GM12878 (cell line): ENCODE measurements around the gene TMX3. TPM values are rescaled to one million over a fixed set of nuclear protein-coding genes. Genes with fewer than 3 reads are reported as not detected.

Source experiments
- CBFB ChIP-seq: IDR thresholded peaks from 2 replicates; pipeline ENCODE4 v1.6.1; 2016; ENCODE audit warnings: antibody characterized with exemption, low read depth
- JUNB ChIP-seq: IDR thresholded peaks from 2 replicates; pipeline ENCODE4 v1.6.1; 2016; ENCODE audit warnings: antibody characterized with exemption, mild to moderate bottlenecking
- KAT2A ChIP-seq: conservative IDR thresholded peaks from 2 replicates; pipeline ENCODE4 v1.6.1; 2011; ENCODE audit warnings: low read depth, low read length; ENCODE audit not compliant: control insufficient read depth
- NFYA ChIP-seq: IDR thresholded peaks from 2 replicates; pipeline ENCODE4 v1.6.1; 2011; ENCODE audit warnings: low read depth, mild to moderate bottlenecking, low read length, improper control_type of control experiment, borderline replicate concordance
- POLR2AphosphoS2 ChIP-seq: IDR thresholded peaks from 2 replicates; pipeline ENCODE4 v1.6.1; 2011; ENCODE audit warnings: low read depth, mild to moderate bottlenecking, low read length, improper control_type of control experiment, moderate library complexity
- POLR2AphosphoS5 ChIP-seq: IDR thresholded peaks from 2 replicates; pipeline ENCODE4 v1.6.1; 2011; ENCODE audit warnings: mild to moderate bottlenecking, low read length, inconsistent platforms
- ZBED1 ChIP-seq: IDR thresholded peaks from 2 replicates; pipeline ENCODE4 v1.6.1; 2016; ENCODE audit warnings: borderline replicate concordance
- polyA plus RNA-seq, 11 experiments: library from polyadenylated mRNA; depleted of rRNA in 4 of 11; unstranded in 6 of 11; stranded (reverse) in 5 of 11; fragments of >200 nt; fragmentation: Nextera tagmentation in 4 of 11; fragmentation: Illumina TruSeq in 1 of 11; extraction: Ambion mirVana in 4 of 11; extraction: Trizol in 1 of 11; gene quantifications; 1 replicate in 1 of 11; 2 replicates in 10 of 11; pipeline versions ENCODE4 v1.2.1 to v1.2.3, GENCODE V29; 2011 to 2016; ENCODE audit warnings: inconsistent platforms in 2 of 11, missing spikeins in 2 of 11, low read depth in 1 of 11
- total RNA-seq, 4 experiments: library from RNA; depleted of rRNA in 3 of 4; stranded (reverse); fragments of >200 nt in 3 of 4; fragmentation: Illumina TruSeq in 1 of 4; extraction: Trizol in 1 of 4; gene quantifications; 2 replicates each; pipeline versions ENCODE4 v1.2.1 to v1.2.3, GENCODE V29; 2013 to 2021
- TF ChIP-seq, protein P1 (sequence below): fragments of 450-650 bp; conservative IDR thresholded peaks from 2 replicates; pipeline ENCODE4 v1.6.1; 2017; ENCODE audit warnings: mild to moderate bottlenecking, moderate library complexity

The TMX3 gene
- total and polyA plus RNA-seq, 10 of the 15 experiments (the other 5 are each of a cell fraction or from before 2014, with no cell fraction given): 14.2 to 85.6 (median 29.7) TPM

DNA sequence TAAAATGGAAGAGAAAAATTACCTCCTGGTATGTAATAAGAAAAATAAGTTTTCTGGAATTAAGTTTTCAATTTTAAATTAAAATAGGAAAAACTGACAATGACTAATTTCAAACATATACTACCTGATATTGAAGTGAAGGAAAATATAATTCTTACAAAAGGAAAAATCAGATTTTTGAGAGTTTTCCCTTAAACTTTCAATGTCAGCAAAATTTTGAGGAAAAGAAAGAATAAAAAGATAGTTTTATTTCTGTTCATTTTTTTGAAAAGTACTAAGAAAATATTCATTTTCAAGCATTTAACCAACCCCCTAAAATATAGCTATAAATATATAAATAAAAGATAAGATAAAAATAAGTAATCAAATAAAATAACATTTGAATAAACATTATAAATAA, 87.1 kb downstream of the TMX3 start (continued):
- TF ChIP-seq, protein P1, sequence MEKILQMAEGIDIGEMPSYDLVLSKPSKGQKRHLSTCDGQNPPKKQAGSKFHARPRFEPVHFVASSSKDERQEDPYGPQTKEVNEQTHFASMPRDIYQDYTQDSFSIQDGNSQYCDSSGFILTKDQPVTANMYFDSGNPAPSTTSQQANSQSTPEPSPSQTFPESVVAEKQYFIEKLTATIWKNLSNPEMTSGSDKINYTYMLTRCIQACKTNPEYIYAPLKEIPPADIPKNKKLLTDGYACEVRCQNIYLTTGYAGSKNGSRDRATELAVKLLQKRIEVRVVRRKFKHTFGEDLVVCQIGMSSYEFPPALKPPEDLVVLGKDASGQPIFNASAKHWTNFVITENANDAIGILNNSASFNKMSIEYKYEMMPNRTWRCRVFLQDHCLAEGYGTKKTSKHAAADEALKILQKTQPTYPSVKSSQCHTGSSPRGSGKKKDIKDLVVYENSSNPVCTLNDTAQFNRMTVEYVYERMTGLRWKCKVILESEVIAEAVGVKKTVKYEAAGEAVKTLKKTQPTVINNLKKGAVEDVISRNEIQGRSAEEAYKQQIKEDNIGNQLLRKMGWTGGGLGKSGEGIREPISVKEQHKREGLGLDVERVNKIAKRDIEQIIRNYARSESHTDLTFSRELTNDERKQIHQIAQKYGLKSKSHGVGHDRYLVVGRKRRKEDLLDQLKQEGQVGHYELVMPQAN: no peak
- TF ChIP-seq CBFB: no peak
- no peak for TF ChIP-seq KAT2A
- no peak for TF ChIP-seq POLR2AphosphoS5
- TF ChIP-seq JUNB: no peak
- no peak for TF ChIP-seq POLR2AphosphoS2
- no peak for TF ChIP-seq NFYA
- no peak for TF ChIP-seq ZBED1

Other genes starting within 250 kb of the TMX3 start
- gene CCDC102B, start 83.0 kb upstream of the TMX3 start, total RNA-seq (2014; rRNA removed): 3.4 and 4.7 TPM in 2 replicates
- gene CCDC102B, start 83.0 kb upstream of the TMX3 start, total RNA-seq (2014; rRNA removed; fragmentation: Illumina TruSeq; extraction: Trizol): 3.5 and 3.7 TPM in 2 replicates
- gene CCDC102B, start 83.0 kb upstream of the TMX3 start, total RNA-seq (2021): 2.7 and 2.8 TPM in 2 replicates
- 4.6 and 7.3 TPM in 2 replicates for gene CCDC102B, start 83.0 kb upstream of the TMX3 start, polyA plus RNA-seq (2011; rRNA removed)
- gene CCDC102B, start 83.0 kb upstream of the TMX3 start, polyA plus RNA-seq (2014; fragmentation: Illumina TruSeq; extraction: Trizol): 3.2 and 6.4 TPM in 2 replicates
- gene CCDC102B, start 83.0 kb upstream of the TMX3 start, polyA plus RNA-seq (2014; fragmentation: Nextera tagmentation; extraction: Ambion mirVana): 1 to 10 TPM; 3.5 to 3.6 TPM
- gene CCDC102B, start 83.0 kb upstream of the TMX3 start, polyA plus RNA-seq (2014; rRNA removed): 2.7 and 3.9 TPM in 2 replicates
- 1 to 10 TPM; 2.9 to 3.1 TPM for gene CCDC102B, start 83.0 kb upstream of the TMX3 start, polyA plus RNA-seq (2016; fragmentation: Nextera tagmentation; extraction: Ambion mirVana)